ENCODE data around the gene NDST1. TPM values are rescaled to one million over a fixed set of nuclear protein-coding genes. Genes with fewer than 3 reads are reported as not detected.
A peak's percentile ranks its signal among the peaks of the same experiment; 100 is the strongest.

The NDST1 gene
- total RNA-seq, 1 donor from 2014 or later = 228 TPM

- peak; percentile 33 for DNase-seq (ENCODE audit: low spot score)
- Mint-ChIP-seq H3K4me1 (ENCODE audit: low read depth) (peaks cover 28% of the 10 kb centered on the region), H3K4me3 (ENCODE audit: unreplicated experiment) (no peak overlapping the region), H3K9me3 (ENCODE audit: low read depth) (no peaks in the 10 kb centered on the region), H3K36me3 (ENCODE audit: low read depth) (no peaks in the 10 kb centered on the region), H3K27ac (ENCODE audit: unreplicated experiment) (peak overlapping the region; percentile 52), H3K27me3 (ENCODE audit: low read depth) (no peaks in the 10 kb centered on the region)
- no peak for TF ChIP-seq CTCF (IDR thresholded peaks at IDR 0.05)
Observed at GRCh38 chr5:150568663-150569062, 60.7 kb downstream of the NDST1 start.

- Mint-ChIP-seq H3K9me3 (ENCODE audit: low read depth) (no peaks in the 10 kb centered on the region), H3K27me3 (ENCODE audit: low read depth) (no peaks in the 10 kb centered on the region), H3K4me3 (ENCODE audit: unreplicated experiment) (no peak overlapping the region), H3K4me1 (ENCODE audit: low read depth) (peaks cover 35% of the 10 kb centered on the region), H3K36me3 (ENCODE audit: low read depth) (no peaks in the 10 kb centered on the region), H3K27ac (ENCODE audit: unreplicated experiment) (no peak overlapping the region)
- no peak for DNase-seq (ENCODE audit: low spot score)
- no peak for TF ChIP-seq CTCF (IDR thresholded peaks at IDR 0.05)
Observed at GRCh38 chr5:150570333-150570732, 62.4 kb downstream of the NDST1 start.

GRCh38 chr5:150571836-150572235, 63.9 kb downstream of the NDST1 start:
- H3K9me3 Mint-ChIP-seq (ENCODE audit: low read depth) = no peaks in the 10 kb centered on the region
- no peaks in the 10 kb centered on the region for H3K36me3 Mint-ChIP-seq (ENCODE audit: low read depth)
- H3K4me3 Mint-ChIP-seq (ENCODE audit: unreplicated experiment) = no peak overlapping the region
- peaks cover 32% of the 10 kb centered on the region for H3K4me1 Mint-ChIP-seq (ENCODE audit: low read depth)
- DNase-seq (ENCODE audit: low spot score) = no peak
- TF ChIP-seq CTCF (IDR thresholded peaks at IDR 0.05) = no peak
- H3K27ac Mint-ChIP-seq (ENCODE audit: unreplicated experiment) = peak overlapping the region; percentile 59
- no peaks in the 10 kb centered on the region for H3K27me3 Mint-ChIP-seq (ENCODE audit: low read depth)

GRCh38 chr5:150573216-150573615, 65.3 kb downstream of the NDST1 start:
- DNase-seq (ENCODE audit: low spot score) = no peak
- Mint-ChIP-seq H3K4me1 (ENCODE audit: low read depth) (peaks cover 25% of the 10 kb centered on the region), H3K27ac (ENCODE audit: unreplicated experiment) (peak overlapping the region; percentile 32), H3K9me3 (ENCODE audit: low read depth) (no peaks in the 10 kb centered on the region), H3K36me3 (ENCODE audit: low read depth) (no peaks in the 10 kb centered on the region), H3K27me3 (ENCODE audit: low read depth) (no peaks in the 10 kb centered on the region), H3K4me3 (ENCODE audit: unreplicated experiment) (no peak overlapping the region)
- TF ChIP-seq CTCF (IDR thresholded peaks at IDR 0.05) = no peak

- Mint-ChIP-seq H3K4me3 (ENCODE audit: unreplicated experiment) (no peak overlapping the region), H3K36me3 (ENCODE audit: low read depth) (no peaks in the 10 kb centered on the region), H3K27ac (ENCODE audit: unreplicated experiment) (no peak overlapping the region), H3K4me1 (ENCODE audit: low read depth) (peaks cover 22% of the 10 kb centered on the region), H3K9me3 (ENCODE audit: low read depth) (no peaks in the 10 kb centered on the region), H3K27me3 (ENCODE audit: low read depth) (no peaks in the 10 kb centered on the region)
- peak; percentile 58 for TF ChIP-seq CTCF (IDR thresholded peaks at IDR 0.05)
- peak; percentile 77 for DNase-seq (ENCODE audit: low spot score)
Observed at GRCh38 chr5:150573867-150574817, 66.2 kb downstream of the NDST1 start.

All from chondrocyte (in vitro differentiated cells).